Tibial artery (tissue), 4 donors: ENCODE results near the gene RAVER1.

Experiments
- DNase-seq, 2 donors: peaks; one replicate each; pipeline ENCODE4 v3.0.0-alpha.2; 2019
- H3K27ac ChIP-seq, 2 donors: fragments of 200-600 bp; sonication (generic) in 1 of 2; 1 replicate in 1 of 2; 2 replicates in 1 of 2; pipeline ENCODE4 v1.5.1; 2018 to 2019; ENCODE audit warnings: mild to moderate bottlenecking in 1 of 2
- H3K27me3 ChIP-seq, 2 donors: fragments of 200-600 bp; sonication (generic) in 1 of 2; one replicate each; pipeline versions ENCODE4 v1.5.1 to v1.6.0; 2016 to 2019
- H3K36me3 ChIP-seq, 3 donors: fragments of 200-600 bp; sonication (generic) in 2 of 3; one replicate each; pipeline ENCODE4 v1.5.1; 2016 to 2019; ENCODE audit warnings: mild to moderate bottlenecking in 2 of 3
- H3K4me1 ChIP-seq, 4 donors: fragments of 200-600 bp; sonication (generic) in 2 of 4; 1 replicate in 3 of 4; 2 replicates in 1 of 4; pipeline ENCODE4 v1.5.1; 2016 to 2019
- H3K4me3 ChIP-seq, 2 donors: fragments of 200-600 bp; sonication (generic) in 1 of 2; 1 replicate in 1 of 2; 2 replicates in 1 of 2; pipeline ENCODE4 v1.5.1; 2018 to 2019; ENCODE audit warnings: mild to moderate bottlenecking in 2 of 2
- H3K9me3 ChIP-seq, 3 donors: fragments of 200-600 bp; sonication (generic) in 1 of 3; one replicate each; pipeline ENCODE4 v1.5.1; 2016 to 2019
- CTCF ChIP-seq, 2 experiments: fragments of 200-600 bp in 1 of 2; fragments of 450-650 bp in 1 of 2; IDR thresholded peaks; one replicate each; pipeline ENCODE4 v1.5.1; 2017 to 2019; ENCODE audit warnings: antibody characterized with exemption in 2 of 2, mild to moderate bottlenecking in 1 of 2, moderate library complexity in 1 of 2
- intact Hi-C: fragments of 100-400 bp; cut with DNase I; formaldehyde crosslinking; loops from one replicate; pipeline ENCODE4 v1.15.0; 2023; ENCODE audit warnings: low total_unique reads

The RAVER1 gene

GRCh38 chr19:10309423-10309822 lies 23.9 kb downstream of the RAVER1 start, which contains the start of gene ZGLP1:
TSS of gene ZGLP1 (minus strand) at chr19:10309815.
- Histone ChIP-seq H3K27me3 (no peaks in the 10 kb centered on the region), H3K27ac (no peak within 1 kb of the TSS), H3K9me3 (no peaks in the 10 kb centered on the region), H3K4me1 (peaks cover 0 to under 1% (median 0%) of the 10 kb centered on the region in 4 donors), H3K36me3 (peaks cover 6 to 40% (median 7%) of the 10 kb centered on the region in 3 donors), H3K4me3 (no peak within 1 kb of the TSS)
- intact Hi-C loops = no loop called here
- no peak for DNase-seq
- TF ChIP-seq CTCF (IDR thresholded peaks at IDR 0.05) = no peak

GRCh38 chr19:10306327-10306726 lies 27.0 kb downstream of the RAVER1 start:
- Histone ChIP-seq H3K4me1 (no peaks in the 10 kb centered on the region), H3K27ac (no peak overlapping the region), H3K27me3 (peaks cover 0 to 3% of the 10 kb centered on the region in 2 donors), H3K9me3 (no peaks in the 10 kb centered on the region), H3K36me3 (peaks cover 6 to 32% (median 7%) of the 10 kb centered on the region in 3 donors), H3K4me3 (no peak overlapping the region)
- no peak for TF ChIP-seq CTCF (IDR thresholded peaks at IDR 0.05)
- intact Hi-C loops = no loop called here
- DNase-seq = no peak

GRCh38 chr19:10305139-10305806 lies 28.1 kb downstream of the RAVER1 start:
- no peak overlapping the region for H3K27ac ChIP-seq
- intact Hi-C loops = no loop called here
- TF ChIP-seq CTCF (IDR thresholded peaks at IDR 0.05) = no peak
- H3K9me3 ChIP-seq = no peaks in the 10 kb centered on the region
- no peaks in the 10 kb centered on the region for H3K4me1 ChIP-seq
- H3K27me3 ChIP-seq = peaks cover 0 to 5% of the 10 kb centered on the region in 2 donors
- H3K36me3 ChIP-seq = peaks cover 3 to 22% (median 3%) of the 10 kb centered on the region in 3 donors
- H3K4me3 ChIP-seq = no peak overlapping the region
- peak in 1 of 2 donors; percentile 46 for DNase-seq

- Histone ChIP-seq H3K4me3 (no peak overlapping the region), H3K27me3 (peaks cover 0 to 47% of the 10 kb centered on the region in 2 donors), H3K9me3 (no peaks in the 10 kb centered on the region), H3K27ac (no peak overlapping the region), H3K36me3 (peaks cover 0 to 6% (median 0%) of the 10 kb centered on the region in 3 donors), H3K4me1 (peaks cover 0 to 16% (median 14%) of the 10 kb centered on the region in 4 donors)
- DNase-seq = no peak
- no peak for TF ChIP-seq CTCF (IDR thresholded peaks at IDR 0.05)
- intact Hi-C loops = no loop called here
Observed at GRCh38 chr19:10299545-10300458, 33.5 kb downstream of the RAVER1 start.

GRCh38 chr19:10295847-10296591 lies 37.3 kb downstream of the RAVER1 start:
- intact Hi-C loops = no loop called here
- Histone ChIP-seq H3K27ac (no peak overlapping the region), H3K9me3 (no peaks in the 10 kb centered on the region), H3K4me3 (peak overlapping the region in 1 of 2 donors; percentile 6), H3K4me1 (peaks cover 0 to 42% (median 32%) of the 10 kb centered on the region in 4 donors), H3K36me3 (no peaks in the 10 kb centered on the region), H3K27me3 (peaks cover 0 to 82% of the 10 kb centered on the region in 2 donors)
- no peak for DNase-seq
- no peak for TF ChIP-seq CTCF (IDR thresholded peaks at IDR 0.05)
